Left lung (tissue), 10 donors: Measurements from ENCODE around the gene MAP1A. TPM values are rescaled to one million over a fixed set of nuclear protein-coding genes. Genes with fewer than 3 reads are reported as not detected.

Experiments used
- ATAC-seq: fragments of 200-7000 bp; cut with Tn5 transposase; one replicate; pipeline ENCODE4 v1.9.1; 2020; ENCODE audit warnings: moderate library complexity
- DNase-seq, 4 donors: peaks; one replicate each; pipeline ENCODE4 v3.0.0-alpha.2; 2013 to 2020
- H3K27ac ChIP-seq, 2 donors: fragments of 200-600 bp; sonication (generic) in 1 of 2; one replicate each; pipeline versions ENCODE4 v1.5.0 to v1.8.0; 2020 to 2021
- H3K27me3 ChIP-seq, 2 donors: fragments of 200-600 bp; sonication (generic) in 1 of 2; one replicate each; pipeline versions ENCODE4 v1.5.0 to v1.8.0; 2020 to 2021
- H3K36me3 ChIP-seq, 2 donors: fragments of 200-600 bp; sonication (generic) in 1 of 2; one replicate each; pipeline versions ENCODE4 v1.5.0 to v1.8.0; 2020 to 2021
- H3K4me1 ChIP-seq, 2 donors: fragments of 200-600 bp; one replicate each; pipeline ENCODE4 v1.8.0; 2021
- H3K4me3 ChIP-seq, 2 donors: fragments of 200-600 bp; sonication (generic) in 1 of 2; one replicate each; pipeline versions ENCODE4 v1.5.0 to v1.8.0; 2020 to 2021; ENCODE audit warnings: mild to moderate bottlenecking in 1 of 2
- H3K9me3 ChIP-seq, 2 donors: fragments of 200-600 bp; sonication (generic) in 1 of 2; one replicate each; pipeline versions ENCODE4 v1.5.0 to v1.8.0; 2020 to 2021
- intact Hi-C, 2 donors: fragments of 100-400 bp; cut with DNase I; formaldehyde crosslinking; loops; one replicate each; pipeline versions ENCODE4 v1.11.2 to v1.14.2; 2022
- polyA plus RNA-seq, 6 donors: library from polyadenylated mRNA; unstranded; fragments of 120-200 nt; gene quantifications; one replicate each; pipeline ENCODE4 v1.2.1, GENCODE V29; 2013; ENCODE audit not compliant: insufficient read length in 6 of 6
- total RNA-seq, 2 donors: library from RNA; stranded (reverse); fragmentation: NEBNext Ultra II Directional; extraction: Animal tissue kit (Norgen Biotek cat#: 25700); gene quantifications; one replicate each; pipeline ENCODE4 v1.2.1, GENCODE V29; 2021
- TF ChIP-seq, protein P1 (sequence below), 2 donors: fragments of 200-600 bp; sonication (generic) in 1 of 2; IDR thresholded peaks; one replicate each; pipeline versions ENCODE4 v1.5.0 to v1.8.0; 2021; ENCODE audit warnings: antibody characterized with exemption in 2 of 2
- donor health status: DM: no; HTN: yes; CAD: no.
- donor health status: DM: no; HTN: no; CAD: no.

The MAP1A gene
- total and polyA plus RNA-seq, 8 donors, result 6.4 to 13.4 (median 8.9) TPM

DNA sequence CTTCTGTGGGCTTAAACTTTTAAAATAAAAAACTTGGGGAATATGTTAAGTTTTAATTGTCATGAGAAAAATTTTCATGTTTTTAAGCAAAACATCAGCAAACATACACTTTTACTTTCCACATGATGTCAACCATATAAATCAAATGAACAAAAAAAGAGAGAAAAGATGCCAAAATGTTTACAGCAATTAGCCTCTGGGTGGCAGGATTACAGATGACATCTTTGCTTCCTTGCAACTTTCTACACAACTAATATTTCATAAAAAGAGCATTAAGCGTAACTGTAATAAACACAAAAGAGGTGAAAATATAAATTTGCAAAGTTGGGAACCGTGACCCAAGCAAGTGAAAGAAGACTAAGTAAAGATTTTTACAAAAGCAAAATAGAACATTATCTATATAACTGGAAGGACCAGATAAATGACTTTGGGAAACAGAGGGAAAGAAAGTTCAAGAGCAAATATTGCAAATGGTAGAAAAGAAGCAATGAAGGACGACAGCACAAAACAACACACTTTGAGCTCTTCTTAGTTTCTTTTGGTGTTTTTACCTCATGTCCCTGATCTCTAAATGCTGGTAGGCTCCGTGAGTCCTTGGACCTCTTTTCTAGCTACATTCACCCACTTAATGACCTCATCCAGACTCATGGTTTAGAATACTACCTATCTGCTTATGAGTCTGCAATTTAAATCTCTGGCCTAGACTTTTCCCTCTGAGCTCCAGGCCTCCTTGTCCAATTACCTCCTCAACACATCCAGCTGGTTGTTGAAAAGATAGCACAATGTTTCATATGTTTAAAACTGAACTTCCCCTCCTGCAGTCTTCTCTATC is 33.9 kb upstream of the MAP1A start:
- TF ChIP-seq, protein P1, sequence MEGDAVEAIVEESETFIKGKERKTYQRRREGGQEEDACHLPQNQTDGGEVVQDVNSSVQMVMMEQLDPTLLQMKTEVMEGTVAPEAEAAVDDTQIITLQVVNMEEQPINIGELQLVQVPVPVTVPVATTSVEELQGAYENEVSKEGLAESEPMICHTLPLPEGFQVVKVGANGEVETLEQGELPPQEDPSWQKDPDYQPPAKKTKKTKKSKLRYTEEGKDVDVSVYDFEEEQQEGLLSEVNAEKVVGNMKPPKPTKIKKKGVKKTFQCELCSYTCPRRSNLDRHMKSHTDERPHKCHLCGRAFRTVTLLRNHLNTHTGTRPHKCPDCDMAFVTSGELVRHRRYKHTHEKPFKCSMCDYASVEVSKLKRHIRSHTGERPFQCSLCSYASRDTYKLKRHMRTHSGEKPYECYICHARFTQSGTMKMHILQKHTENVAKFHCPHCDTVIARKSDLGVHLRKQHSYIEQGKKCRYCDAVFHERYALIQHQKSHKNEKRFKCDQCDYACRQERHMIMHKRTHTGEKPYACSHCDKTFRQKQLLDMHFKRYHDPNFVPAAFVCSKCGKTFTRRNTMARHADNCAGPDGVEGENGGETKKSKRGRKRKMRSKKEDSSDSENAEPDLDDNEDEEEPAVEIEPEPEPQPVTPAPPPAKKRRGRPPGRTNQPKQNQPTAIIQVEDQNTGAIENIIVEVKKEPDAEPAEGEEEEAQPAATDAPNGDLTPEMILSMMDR (IDR thresholded peaks at IDR 0.05), result no peak
- H3K36me3 ChIP-seq, result peaks cover 0 to 43% of the 10 kb centered on the region in 2 donors
- DNase-seq (peak in 1 of 4 donors; percentile 16), ATAC-seq (no peak)
- no peaks in the 10 kb centered on the region for H3K4me1 ChIP-seq
- H3K9me3 ChIP-seq, result no peaks in the 10 kb centered on the region
- intact Hi-C loops, result no loop called here
- no peak overlapping the region for H3K4me3 ChIP-seq
- H3K27ac ChIP-seq, result no peak overlapping the region
- H3K27me3 ChIP-seq, result no peaks in the 10 kb centered on the region

DNA sequence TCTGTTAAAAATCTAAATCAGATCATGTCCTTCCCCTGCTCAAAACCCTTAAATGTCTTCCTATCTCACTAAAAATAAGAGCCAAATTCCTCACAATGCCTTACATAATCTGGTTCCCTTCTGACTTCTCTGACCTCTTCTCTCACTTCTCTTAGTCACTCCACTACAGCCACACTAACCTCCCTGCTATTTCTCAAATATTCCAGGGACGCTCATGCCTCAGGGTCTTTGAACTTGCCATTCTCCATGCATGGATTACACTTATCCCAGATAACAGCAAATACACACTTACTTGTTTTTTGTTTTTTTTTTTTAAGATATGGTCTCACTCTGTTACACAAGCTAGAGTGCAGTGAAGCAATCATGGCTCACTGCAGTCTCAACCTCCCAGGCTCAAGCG is 33.0 kb upstream of the MAP1A start:
- no peak overlapping the region for H3K27ac ChIP-seq
- TF ChIP-seq, protein P1 (IDR thresholded peaks at IDR 0.05), result no peak
- ATAC-seq (no peak), DNase-seq (no peak)
- no peak overlapping the region for H3K4me3 ChIP-seq
- H3K36me3 ChIP-seq, result peaks cover 0 to 34% of the 10 kb centered on the region in 2 donors
- intact Hi-C loops, result no loop called here
- no peaks in the 10 kb centered on the region for H3K27me3 ChIP-seq
- H3K9me3 ChIP-seq, result no peaks in the 10 kb centered on the region
- peaks cover 0 to 4% of the 10 kb centered on the region in 2 donors for H3K4me1 ChIP-seq

DNA sequence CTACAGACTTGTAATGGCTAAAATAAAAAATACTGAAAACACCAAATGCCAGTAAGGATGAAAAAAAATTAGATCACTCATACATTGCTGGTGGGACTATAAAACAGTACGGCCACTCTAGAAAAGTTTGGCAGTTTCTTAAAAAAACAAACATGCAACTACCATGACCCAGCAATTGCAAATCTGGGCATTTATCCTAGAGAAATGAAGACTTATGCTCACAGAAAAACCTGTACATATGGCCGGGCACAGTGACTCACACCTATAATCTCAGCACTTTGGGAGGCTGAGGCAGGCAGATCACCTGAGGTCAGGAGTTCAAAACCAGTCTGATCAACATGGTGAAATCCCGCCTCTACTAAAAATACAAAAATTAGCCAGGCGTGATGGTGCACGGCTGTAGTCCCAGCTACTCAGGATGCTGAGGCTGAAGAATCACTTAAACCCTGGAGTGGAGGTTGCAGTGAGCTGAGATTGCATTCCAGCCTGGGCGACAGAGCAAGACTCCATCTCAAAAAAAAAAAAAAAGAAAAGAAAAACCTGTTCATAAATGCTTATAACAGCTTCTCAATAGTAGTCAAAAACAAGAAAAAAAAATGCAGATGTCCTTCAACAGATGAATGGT is 30.0 kb upstream of the MAP1A start:
- ATAC-seq, result no peak
- no peak overlapping the region for H3K27ac ChIP-seq
- DNase-seq, result no peak
- H3K27me3 ChIP-seq, result no peaks in the 10 kb centered on the region
- no peaks in the 10 kb centered on the region for H3K9me3 ChIP-seq
- intact Hi-C loops, result no loop called here
- no peak overlapping the region for H3K4me3 ChIP-seq
- peaks cover 0 to 15% of the 10 kb centered on the region in 2 donors for H3K4me1 ChIP-seq
- TF ChIP-seq, protein P1 (IDR thresholded peaks at IDR 0.05), result no peak
- peaks cover 0 to 21% of the 10 kb centered on the region in 2 donors for H3K36me3 ChIP-seq

DNA sequence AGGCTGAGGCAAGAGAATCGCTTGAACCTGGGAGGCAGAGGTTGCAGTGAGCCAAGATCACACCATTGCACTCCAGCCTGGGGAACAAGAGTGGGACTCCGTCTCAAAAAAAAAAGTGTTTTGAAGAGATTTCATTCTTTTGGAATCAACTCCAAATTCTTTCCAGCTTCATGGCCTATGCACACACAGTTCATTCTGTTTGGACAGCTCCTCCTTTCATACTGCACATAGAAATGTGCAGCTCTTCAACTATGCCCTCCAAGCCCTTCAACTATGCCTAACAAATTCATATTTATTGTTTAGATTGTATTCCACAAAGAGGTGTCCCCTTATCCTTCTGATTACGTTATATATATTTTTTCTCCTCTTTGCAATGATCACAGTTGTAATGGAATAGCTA is 28.6 kb upstream of the MAP1A start:
- Histone ChIP-seq H3K27me3 (no peaks in the 10 kb centered on the region), H3K36me3 (peaks cover 0 to 17% of the 10 kb centered on the region in 2 donors), H3K4me1 (peaks cover 0 to 21% of the 10 kb centered on the region in 2 donors), H3K4me3 (no peak overlapping the region), H3K9me3 (no peaks in the 10 kb centered on the region), H3K27ac (no peak overlapping the region)
- DNase-seq, result no peak
- TF ChIP-seq, protein P1 (IDR thresholded peaks at IDR 0.05), result no peak
- intact Hi-C loops, result no loop called here
- no peak for ATAC-seq

DNA sequence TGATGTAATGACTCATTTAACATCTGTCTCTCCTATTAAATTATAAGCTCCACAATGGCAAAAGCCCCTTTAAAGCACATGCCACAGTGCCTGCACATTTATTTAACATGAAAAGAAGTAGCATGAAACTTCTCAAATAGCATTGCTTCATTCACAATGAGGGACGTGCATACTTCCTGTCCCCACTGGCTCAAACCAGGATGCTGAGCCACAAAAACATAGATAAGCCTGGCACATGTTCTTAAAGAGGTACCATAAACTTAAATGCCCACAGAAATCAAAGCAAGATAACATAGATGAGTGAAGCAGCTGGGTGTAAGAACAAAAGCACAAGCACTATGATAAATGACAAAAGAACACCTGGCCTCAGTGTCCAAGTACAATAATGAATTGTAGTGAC is 28.2 kb upstream of the MAP1A start:
- TF ChIP-seq, protein P1 (IDR thresholded peaks at IDR 0.05), result no peak
- DNase-seq (no peak), ATAC-seq (no peak)
- Histone ChIP-seq H3K4me1 (peaks cover 0 to 21% of the 10 kb centered on the region in 2 donors), H3K27me3 (no peaks in the 10 kb centered on the region), H3K27ac (no peak overlapping the region), H3K9me3 (no peaks in the 10 kb centered on the region), H3K4me3 (no peak overlapping the region), H3K36me3 (peaks cover 0 to 17% of the 10 kb centered on the region in 2 donors)
- intact Hi-C loops, result no loop called here
